WTC11 (cell line): ENCODE data around the gene CDK2AP2.

Experiments used
- ATF2 ChIP-seq: sonication (generic); formaldehyde crosslinking; IDR thresholded peaks from 2 replicates; pipeline ENCODE4 v1.8.1; 2022; ENCODE audit warnings: low read depth, missing genetic modification reagents, borderline replicate concordance
- ATF3 ChIP-seq: sonication (generic); formaldehyde crosslinking; conservative IDR thresholded peaks from 2 replicates; pipeline ENCODE4 v1.8.1; 2022; ENCODE audit warnings: mild to moderate bottlenecking, missing genetic modification reagents
- CREB1 ChIP-seq: sonication (generic); formaldehyde crosslinking; IDR thresholded peaks from 2 replicates; pipeline ENCODE4 v1.8.0; 2023; ENCODE audit warnings: mild to moderate bottlenecking, missing genetic modification reagents
- CTCF ChIP-seq: fragments of 200-600 bp; IDR thresholded peaks from 2 replicates; pipeline ENCODE4 v1.8.0; 2022; ENCODE audit warnings: antibody characterized with exemption
- ESRRA ChIP-seq: sonication (generic); formaldehyde crosslinking; IDR thresholded peaks from 2 replicates; pipeline ENCODE4 v1.8.1; 2022; ENCODE audit warnings: mild to moderate bottlenecking, missing genetic modification reagents, borderline replicate concordance
- ETV6 ChIP-seq: sonication (generic); formaldehyde crosslinking; IDR thresholded peaks from 2 replicates; pipeline ENCODE4 v1.8.1; 2022; ENCODE audit warnings: mild to moderate bottlenecking, missing genetic modification reagents
- GABPB1 ChIP-seq: sonication (generic); formaldehyde crosslinking; IDR thresholded peaks from 2 replicates; pipeline ENCODE4 v1.8.1; 2023; ENCODE audit warnings: mild to moderate bottlenecking, missing genetic modification reagents
- HMGXB4 ChIP-seq: sonication (generic); formaldehyde crosslinking; IDR thresholded peaks from 2 replicates; pipeline ENCODE4 v1.8.1; 2023; ENCODE audit warnings: mild to moderate bottlenecking, moderate library complexity, missing genetic modification reagents
- MAX ChIP-seq: sonication (generic); formaldehyde crosslinking; IDR thresholded peaks from 2 replicates; pipeline ENCODE4 v1.8.0; 2022; ENCODE audit warnings: mild to moderate bottlenecking, missing genetic modification reagents
- NR2C2 ChIP-seq: sonication (generic); formaldehyde crosslinking; IDR thresholded peaks from 2 replicates; pipeline ENCODE4 v1.8.0; 2022; ENCODE audit warnings: mild to moderate bottlenecking, missing genetic modification reagents
- PREB ChIP-seq: sonication (generic); formaldehyde crosslinking; IDR thresholded peaks from 2 replicates; pipeline ENCODE4 v1.8.1; 2022; ENCODE audit warnings: mild to moderate bottlenecking, missing genetic modification reagents, moderate library complexity, borderline replicate concordance
- TEAD4 ChIP-seq: sonication (generic); formaldehyde crosslinking; IDR thresholded peaks from 2 replicates; pipeline ENCODE4 v1.8.0; 2022; ENCODE audit warnings: mild to moderate bottlenecking, missing genetic modification reagents
- ZNF121 ChIP-seq: sonication (generic); formaldehyde crosslinking; IDR thresholded peaks from 2 replicates; pipeline ENCODE4 v1.8.0; 2023; ENCODE audit warnings: missing genetic modification reagents
- ZNF671 ChIP-seq: fragments of 250-450 bp; sonication (Bioruptor Pico); IDR thresholded peaks from 2 replicates; pipeline ENCODE4 v1.8.0; 2021; ENCODE audit warnings: mild to moderate bottlenecking

GRCh38 chr11:67469508-67469811 lies 38.5 kb downstream of the CDK2AP2 start:
- TF ChIP-seq NR2C2 (CRISPR knock-in tag): no peak
- TF ChIP-seq MAX (CRISPR knock-in tag): no peak
- TF ChIP-seq CTCF: no peak
- no peak for TF ChIP-seq ZNF121 (CRISPR knock-in tag)
- no peak for TF ChIP-seq TEAD4 (CRISPR knock-in tag)
- no peak for TF ChIP-seq HMGXB4 (CRISPR knock-in tag)
- TF ChIP-seq ZNF671 (CRISPR knock-in tag): no peak
- no peak for TF ChIP-seq ESRRA (CRISPR knock-in tag)
- no peak for TF ChIP-seq ATF3 (CRISPR knock-in tag)
- TF ChIP-seq GABPB1 (CRISPR knock-in tag): no peak
- no peak for TF ChIP-seq ETV6 (CRISPR knock-in tag)
- TF ChIP-seq ATF2 (CRISPR knock-in tag): no peak
- no peak for TF ChIP-seq PREB (CRISPR knock-in tag)
- TF ChIP-seq CREB1: no peak
